ENCODE results near the gene SFN. TPM values are rescaled to one million over a fixed set of nuclear protein-coding genes. Genes with fewer than 3 reads are reported as not detected.
A peak's percentile ranks its signal among the peaks of the same experiment; 100 is the strongest.

SFN gene
- total RNA-seq, 2 experiments from 2014 or later = 0.47 to 0.59 TPM

DNA sequence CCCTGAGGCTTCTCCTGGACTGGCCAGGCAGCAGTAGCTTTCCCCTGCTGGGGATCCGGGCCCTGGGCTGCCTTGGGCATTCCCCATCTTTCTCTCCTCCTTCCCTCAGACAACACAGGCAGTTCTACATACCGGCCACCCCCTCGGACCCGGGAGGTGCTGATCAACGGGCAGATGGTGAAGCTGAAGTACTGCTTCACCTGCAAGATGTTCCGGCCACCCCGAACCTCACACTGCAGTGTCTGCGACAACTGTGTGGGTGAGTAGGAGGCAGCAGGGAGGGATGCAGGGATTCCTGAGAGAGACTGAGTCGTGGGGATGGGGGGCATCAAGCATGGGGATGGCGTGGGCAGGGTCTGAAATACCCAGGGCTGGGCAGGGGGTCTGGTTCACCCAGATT, 14.4 kb upstream of the SFN start:
- CTCF ChIA-PET = interaction anchor here (1.0 to 2.4 kb wide), 4 partner anchors 15 to 246 kb away, joined by 3 to 9 read pairs (median 4); no protein-coding TSS in a partner anchor
- H3K36me3 Mint-ChIP-seq (ENCODE audit: low read depth) = peaks cover 52% of the 10 kb centered on the region

GRCh38 chr1:26848941-26849774, 13.8 kb upstream of the SFN start:
- H3K27me3 Mint-ChIP-seq = no peaks in the 10 kb centered on the region
- intact Hi-C loops (cut with micrococcal nuclease) = no loop called here
- CTCF ChIA-PET = interaction anchor here (0.9 to 2.4 kb wide), 9 partner anchors 9 to 247 kb away, joined by 3 to 9 read pairs (median 3); no protein-coding TSS in a partner anchor
- TF ChIP-seq CTCF (IDR thresholded peaks at IDR 0.05) = no peak
- peaks cover 4% of the 10 kb centered on the region for H3K4me1 Mint-ChIP-seq (ENCODE audit: low read depth)
- peaks cover 53% of the 10 kb centered on the region for H3K36me3 Mint-ChIP-seq (ENCODE audit: low read depth)
- POLR2A ChIA-PET = interaction anchor here (0.7 to 2.0 kb wide), 5 partner anchors 10 to 307 kb away, joined by 3 to 6 read pairs (median 4); no protein-coding TSS in a partner anchor
- no peaks in the 10 kb centered on the region for H3K9me3 Mint-ChIP-seq
- DNase-seq (no peak), ATAC-seq (no peak)
- peak overlapping the region; percentile 38 for H3K27ac Mint-ChIP-seq
- H3K4me3 Mint-ChIP-seq = no peak overlapping the region

More for the DNA sequence above, 14.4 kb upstream of the SFN start:
- no peaks in the 10 kb centered on the region for H3K27me3 Mint-ChIP-seq
- TF ChIP-seq CTCF (IDR thresholded peaks at IDR 0.05) = no peak
- intact Hi-C loops (cut with micrococcal nuclease) = no loop called here
- H3K9me3 Mint-ChIP-seq = no peaks in the 10 kb centered on the region
- no peak overlapping the region for H3K4me3 Mint-ChIP-seq
- DNase-seq = no peak
- H3K4me1 Mint-ChIP-seq (ENCODE audit: low read depth) = peaks cover 5% of the 10 kb centered on the region
- H3K27ac Mint-ChIP-seq = no peak overlapping the region
- no peak for ATAC-seq
- POLR2A ChIA-PET = interaction anchor here (2.0 kb wide), 1 partner anchor 13 kb away, joined by 4 read pairs; no protein-coding TSS in a partner anchor

GRCh38 chr1:26851106-26851684, 11.8 kb upstream of the SFN start:
- H3K4me1 Mint-ChIP-seq (ENCODE audit: low read depth) = no peaks in the 10 kb centered on the region
- intact Hi-C loops (cut with micrococcal nuclease) = loop anchor here (5.0 kb wide), 1 partner anchor 36 kb away; no protein-coding TSS in a partner anchor
- DNase-seq (no peak), ATAC-seq (no peak)
- no peaks in the 10 kb centered on the region for H3K9me3 Mint-ChIP-seq
- H3K27ac Mint-ChIP-seq = peak overlapping the region; percentile 0
- H3K4me3 Mint-ChIP-seq = no peak overlapping the region
- peaks cover 54% of the 10 kb centered on the region for H3K36me3 Mint-ChIP-seq (ENCODE audit: low read depth)
- no peaks in the 10 kb centered on the region for H3K27me3 Mint-ChIP-seq
- POLR2A ChIA-PET = interaction anchor here (1.2 kb wide), 1 partner anchor 14 kb away, joined by 6 read pairs; no protein-coding TSS in a partner anchor
- CTCF ChIA-PET = interaction anchor here (0.8 to 2.4 kb wide), 5 partner anchors 11 to 249 kb away, joined by 3 to 9 read pairs (median 3); partner anchors contain the start of gene SFN
- TF ChIP-seq CTCF (IDR thresholded peaks at IDR 0.05) = no peak

DNA sequence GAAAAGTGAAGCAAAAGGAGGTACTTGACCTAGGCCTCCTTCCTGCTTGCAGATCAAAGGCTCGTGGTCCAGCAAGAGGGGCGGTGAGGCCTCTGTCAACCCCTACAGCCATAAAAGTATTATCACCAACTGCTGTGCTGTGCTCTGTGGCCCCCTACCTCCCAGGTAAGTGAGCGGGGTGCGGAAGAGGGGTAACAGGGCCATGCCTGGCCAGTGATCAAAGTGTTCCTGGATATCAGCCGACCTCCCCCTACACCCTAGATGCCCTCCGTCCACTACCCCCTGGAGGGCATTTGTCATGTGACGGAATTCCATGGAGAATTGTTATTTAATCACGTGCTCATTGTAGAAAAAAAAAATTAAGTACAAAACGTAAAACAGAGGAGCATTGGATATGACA, 10.2 kb upstream of the SFN start:
- Mint-ChIP-seq H3K4me3 (no peak overlapping the region), H3K4me1 (ENCODE audit: low read depth) (no peaks in the 10 kb centered on the region), H3K36me3 (ENCODE audit: low read depth) (peaks cover 49% of the 10 kb centered on the region), H3K9me3 (no peaks in the 10 kb centered on the region), H3K27ac (no peak overlapping the region), H3K27me3 (no peaks in the 10 kb centered on the region)
- intact Hi-C loops (cut with micrococcal nuclease) = loop anchor here (5.0 kb wide), 1 partner anchor 35 kb away; no protein-coding TSS in a partner anchor
- no peak for TF ChIP-seq CTCF (IDR thresholded peaks at IDR 0.05)
- DNase-seq = no peak
- ChIA-PET POLR2A (no interaction called here), CTCF (no interaction called here)
- no peak for ATAC-seq

All from activated CD8-positive, alpha-beta T cell treated with anti-CD3 and anti-CD28 coated beads for 36 hours (primary cell).